GM21786 (cell line): ENCODE results near the gene CPB2.
A peak's percentile ranks its signal among the peaks of the same experiment; 100 is the strongest.

Source experiments
- ATAC-seq: cut with Tn5 transposase; IDR thresholded peaks from one replicate; pipeline ENCODE4 v1.9.1; 2021; ENCODE audit not compliant: unreplicated experiment

CPB2 gene

GRCh38 chr13:46100191-46100815, 4.5 kb downstream of the CPB2 start:
- peak; percentile 65 for ATAC-seq

DNA sequence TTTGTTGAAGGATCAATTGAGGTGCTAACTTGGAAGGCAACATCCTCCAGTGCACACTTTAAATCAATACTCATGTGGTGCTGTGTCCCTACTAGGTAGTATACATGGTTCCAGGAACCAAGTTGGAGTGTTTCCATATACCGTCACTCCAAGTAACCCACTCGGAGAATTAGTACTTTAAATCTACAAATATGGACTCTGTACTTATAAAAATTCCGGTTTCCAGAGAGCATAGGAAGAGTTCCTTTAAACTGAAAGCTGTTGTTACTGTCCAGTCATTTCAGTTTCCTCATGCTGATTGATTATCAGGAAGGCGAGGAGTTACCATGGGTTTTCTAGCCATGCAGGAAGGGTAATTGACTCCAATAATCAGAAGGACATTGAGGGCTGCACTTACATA, 7.2 kb downstream of the CPB2 start:
- ATAC-seq: no peak

GRCh38 chr13:46097015-46097414, 7.8 kb downstream of the CPB2 start:
- ATAC-seq: no peak

GRCh38 chr13:46094478-46094877, 10.4 kb downstream of the CPB2 start:
- no peak for ATAC-seq

GRCh38 chr13:46088821-46089562, 15.8 kb downstream of the CPB2 start:
- no peak for ATAC-seq

- ATAC-seq: no peak
Measured at GRCh38 chr13:46087481-46087880, 17.4 kb downstream of the CPB2 start.

- ATAC-seq: no peak
Measured at GRCh38 chr13:46086985-46087384, 17.8 kb downstream of the CPB2 start.

DNA sequence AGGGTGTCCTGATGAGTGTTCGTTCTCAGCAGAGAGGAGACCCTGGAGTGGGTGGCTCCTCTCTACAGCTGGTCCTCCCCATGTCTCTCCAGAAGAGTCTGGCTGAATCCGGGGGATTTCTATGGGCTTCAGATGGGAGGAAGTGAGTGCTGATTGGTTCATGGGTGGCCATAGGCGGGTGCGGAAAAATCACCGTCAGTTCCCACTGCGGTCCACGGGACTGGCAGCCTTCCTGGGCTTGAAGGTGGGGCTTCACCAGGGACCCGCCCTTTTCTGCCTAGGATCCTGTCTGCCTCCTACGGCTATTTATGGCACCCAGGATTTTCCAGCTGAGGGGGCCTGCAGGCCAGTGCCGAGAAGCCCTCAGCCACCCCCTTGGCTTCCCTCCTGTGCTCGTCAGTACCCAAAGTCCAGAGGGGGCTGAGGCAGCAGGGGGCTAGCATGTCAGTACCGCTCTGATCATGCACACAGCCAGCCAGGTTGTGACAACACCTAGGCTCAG, 18.4 kb downstream of the CPB2 start:
- ATAC-seq: no peak

- ATAC-seq: no peak
Measured at GRCh38 chr13:46085737-46086136, 19.1 kb downstream of the CPB2 start.

DNA sequence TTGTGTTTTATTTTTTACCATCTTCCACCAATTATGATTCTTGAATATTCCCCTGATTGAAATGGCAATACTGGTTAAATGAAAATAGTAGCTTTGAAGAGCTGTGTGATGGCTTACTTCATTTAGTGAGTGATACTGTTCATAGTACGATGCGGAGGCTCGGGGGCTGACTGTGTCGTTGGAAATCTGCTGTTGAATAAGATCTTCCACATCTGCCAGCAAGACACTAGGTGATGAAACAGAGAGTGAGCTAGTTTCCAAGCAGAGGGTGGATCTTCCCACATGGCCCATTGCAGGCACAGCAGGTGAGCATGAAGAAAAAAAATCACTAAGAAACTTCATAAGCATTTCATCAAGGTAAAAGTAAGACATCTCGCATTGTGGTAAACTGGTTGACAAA, 22.5 kb downstream of the CPB2 start:
- ATAC-seq: no peak

GRCh38 chr13:46079770-46080169, 25.1 kb downstream of the CPB2 start:
- ATAC-seq: no peak

DNA sequence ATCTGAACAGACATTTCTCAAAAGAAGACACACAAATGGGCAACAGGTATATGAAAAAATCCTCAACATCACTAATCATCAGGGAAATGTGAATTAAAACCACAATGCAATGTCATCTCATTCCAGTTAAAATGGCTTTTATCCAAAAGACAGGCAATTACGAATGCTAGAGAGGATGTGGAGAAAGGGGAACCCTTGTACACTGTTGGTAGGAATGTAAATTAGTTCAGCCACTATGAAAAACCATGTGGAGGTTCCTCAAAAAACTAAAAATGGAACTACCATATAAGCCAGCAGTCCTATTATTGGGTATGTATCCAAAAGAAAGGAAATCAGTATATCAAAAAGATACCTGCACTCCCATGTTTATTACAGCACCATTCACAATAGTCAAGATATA, 27.6 kb downstream of the CPB2 start:
- ATAC-seq: no peak

GRCh38 chr13:46076827-46077226, 28.0 kb downstream of the CPB2 start:
- no peak for ATAC-seq

DNA sequence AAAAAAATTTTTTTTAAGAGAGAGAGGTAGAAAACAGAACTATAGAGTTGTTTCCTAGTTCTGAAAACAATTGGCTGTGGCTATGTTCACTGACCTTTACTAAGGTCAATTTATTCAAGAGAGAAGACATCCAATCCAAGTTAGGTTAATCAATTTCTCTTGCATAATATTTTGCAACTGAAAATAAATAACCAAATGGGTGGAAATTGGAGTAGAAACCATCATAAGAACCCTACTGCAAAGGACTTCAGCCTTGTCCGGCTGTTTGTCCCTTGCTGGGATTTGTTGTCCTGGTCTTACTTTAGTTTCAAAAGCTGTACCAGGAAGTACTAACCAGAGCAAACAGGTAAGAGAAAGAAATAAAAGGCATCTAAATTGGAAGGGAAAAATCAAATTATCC, 29.0 kb downstream of the CPB2 start:
- ATAC-seq: no peak

GRCh38 chr13:46071590-46072249, 33.1 kb downstream of the CPB2 start:
- peak; percentile 90 for ATAC-seq

GRCh38 chr13:46063292-46063691, 41.5 kb downstream of the CPB2 start:
- ATAC-seq: no peak

GRCh38 chr13:46062185-46062584, 42.6 kb downstream of the CPB2 start:
- ATAC-seq: no peak

GRCh38 chr13:46059405-46059804, 45.4 kb downstream of the CPB2 start:
- no peak for ATAC-seq

DNA sequence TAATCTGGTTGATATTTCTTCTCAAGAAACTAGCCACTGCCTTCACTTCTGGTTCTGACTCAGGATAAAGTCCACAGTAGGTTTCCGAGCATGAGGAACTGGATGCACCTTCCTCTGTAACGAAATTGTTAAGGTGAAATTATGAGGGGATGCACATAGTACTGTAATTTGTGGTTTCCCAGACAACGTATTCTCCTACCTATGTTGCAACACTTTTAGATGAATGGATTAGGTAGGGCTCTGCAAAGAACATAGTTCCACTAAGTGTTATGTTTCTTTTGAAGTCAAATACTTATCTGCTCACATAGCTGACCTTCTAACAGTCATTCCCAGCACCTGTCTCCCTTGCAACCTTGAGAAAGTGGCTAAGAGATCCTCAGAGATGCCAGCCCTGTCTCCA, 46.6 kb downstream of the CPB2 start:
- ATAC-seq: no peak

DNA sequence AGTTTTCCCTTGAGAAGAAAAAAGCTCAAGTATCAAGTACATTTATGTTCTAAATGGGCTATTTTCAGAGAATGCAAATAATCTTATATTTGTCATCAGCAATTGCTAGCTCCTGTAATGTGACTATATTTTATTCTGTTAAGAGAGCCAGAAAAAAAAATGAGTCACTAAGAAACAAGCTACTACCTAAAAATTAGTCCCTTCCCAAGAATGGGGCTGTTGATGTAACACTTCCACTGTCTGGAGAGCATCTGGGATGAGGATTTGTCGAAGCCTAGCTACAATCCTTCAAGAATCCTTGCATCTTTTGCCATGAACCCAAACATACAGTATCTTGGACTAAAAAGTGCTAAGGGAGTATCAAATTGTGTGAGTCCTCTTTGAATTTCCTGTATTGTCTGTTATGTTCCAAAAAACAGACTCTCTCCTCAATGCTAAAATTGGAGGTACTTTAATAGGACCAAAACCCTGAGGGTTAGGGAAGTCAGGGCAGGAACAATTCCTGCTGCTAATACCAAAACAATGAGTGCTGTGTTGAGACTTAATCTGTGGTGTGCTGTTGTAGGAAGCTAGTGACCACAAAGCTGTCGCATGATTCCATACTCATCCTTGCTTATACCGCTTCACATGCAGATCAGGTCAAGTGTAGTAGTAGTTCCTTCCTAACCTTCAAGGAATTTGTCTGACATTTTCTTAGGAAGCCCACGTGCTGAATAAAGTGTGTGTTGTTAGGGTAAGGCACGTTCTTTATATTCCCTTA, 47.4 kb downstream of the CPB2 start:
- ATAC-seq: no peak
